ENCODE results near the gene CRYZ. TPM values are rescaled to one million over a fixed set of nuclear protein-coding genes. Genes with fewer than 3 reads are reported as not detected.
A peak's percentile ranks its signal among the peaks of the same experiment; 100 is the strongest.
"Not testable (repeated sequence)": the region's sequence is repeated elsewhere in the genome, so short reads cannot be mapped to it uniquely, and the experiment has no call there.

The CRYZ gene
- total RNA-seq, 1 experiment from 2014 or later = 57.7 TPM

GRCh38 chr1:74766579-74766978 is 33.7 kb upstream of the CRYZ start:
- H3K4me2 ChIP-seq (ENCODE audit: low read length) = no peak overlapping the region
- H3K4me3 ChIP-seq (ENCODE audit: low read length) = no peak overlapping the region
- BruUV-seq (replicated peaks) = no TSS peak
- peaks cover 13% of the 10 kb centered on the region; the same call in 1 of the 2 replicates for H3K36me3 ChIP-seq (ENCODE audit: low read depth, low read length)
- H3K9me3 ChIP-seq (ENCODE audit: low read length) = no peaks in the 10 kb centered on the region
- ATAC-seq = 0 out of 2 replicates have a peak, but pooled peaks have one; percentile 27
- no peaks in the 10 kb centered on the region for H3F3A ChIP-seq (ENCODE audit: low read length, unreplicated experiment)
- no peak overlapping the region for H3K27ac ChIP-seq (ENCODE audit: low read length)
- H3K27me3 ChIP-seq (ENCODE audit: low read length) = no peaks in the 10 kb centered on the region
- ChIA-PET POLR2A (ENCODE audit: unreplicated experiment) (no interaction called here), CTCF (no interaction called here)
- H3K4me1 ChIP-seq (ENCODE audit: insufficient read depth, low read length) = no peaks in the 10 kb centered on the region
- no peak for TF ChIP-seq EZH2 (IDR thresholded peaks at IDR 0.05; ENCODE audit: low read length, unreplicated experiment)
- no peak for TF ChIP-seq EZH2phosphoT487 (IDR thresholded peaks at IDR 0.05; ENCODE audit: borderline replicate concordance, low read length)
- no peak for TF ChIP-seq CTCF (conservative IDR thresholded peaks at IDR 0.05; ENCODE audit: low read depth, low read length)
- H2AFZ ChIP-seq (ENCODE audit: low read length) = no peak overlapping the region
- H3K79me2 ChIP-seq (ENCODE audit: low read length) = no peaks in the 10 kb centered on the region
- no peak overlapping the region for H3K9ac ChIP-seq (ENCODE audit: low read length)
- intact Hi-C loops (cut with micrococcal nuclease) = no loop called here
- no peaks in the 10 kb centered on the region for H4K20me1 ChIP-seq (ENCODE audit: low read length)
- H3K9me2 ChIP-seq (replicated peaks; ENCODE audit: low read length) = no peaks in the 10 kb centered on the region
- DNase-seq = no peak

- Histone ChIP-seq H3K36me3 (ENCODE audit: low read depth, low read length) (peaks cover 23% of the 10 kb centered on the region; the same call in 1 of the 2 replicates), H3K27ac (ENCODE audit: low read length) (no peak overlapping the region), H3K4me2 (ENCODE audit: low read length) (no peak overlapping the region), H4K20me1 (ENCODE audit: low read length) (no peaks in the 10 kb centered on the region), H3K4me1 (ENCODE audit: insufficient read depth, low read length) (no peaks in the 10 kb centered on the region), H3F3A (ENCODE audit: low read length, unreplicated experiment) (no peaks in the 10 kb centered on the region), H3K9ac (ENCODE audit: low read length) (no peak overlapping the region), H3K9me2 (replicated peaks; ENCODE audit: low read length) (no peaks in the 10 kb centered on the region), H2AFZ (ENCODE audit: low read length) (no peak overlapping the region), H3K27me3 (ENCODE audit: low read length) (no peaks in the 10 kb centered on the region), H3K79me2 (ENCODE audit: low read length) (no peaks in the 10 kb centered on the region), H3K4me3 (ENCODE audit: low read length) (no peak overlapping the region), H3K9me3 (ENCODE audit: low read length) (no peaks in the 10 kb centered on the region)
- DNase-seq (no peak), ATAC-seq (no peak)
- intact Hi-C loops (cut with micrococcal nuclease) = no loop called here
- ChIA-PET CTCF (no interaction called here), POLR2A (ENCODE audit: unreplicated experiment) (no interaction called here)
- no TSS peak for BruUV-seq (replicated peaks)
- no peak for TF ChIP-seq EZH2phosphoT487 (IDR thresholded peaks at IDR 0.05; ENCODE audit: borderline replicate concordance, low read length)
- no peak for TF ChIP-seq EZH2 (IDR thresholded peaks at IDR 0.05; ENCODE audit: low read length, unreplicated experiment)
- TF ChIP-seq CTCF (conservative IDR thresholded peaks at IDR 0.05; ENCODE audit: low read depth, low read length) = no peak
These were observed 31.0 kb upstream of the CRYZ start for GRCh38 chr1:74763807-74764206.

GRCh38 chr1:74756650-74757049 is 23.8 kb upstream of the CRYZ start:
- H3K4me3 ChIP-seq (ENCODE audit: low read length); H2AFZ ChIP-seq (ENCODE audit: low read length); DNase-seq; H3K27me3 ChIP-seq (ENCODE audit: low read length); H3K79me2 ChIP-seq (ENCODE audit: low read length); POLR2A ChIA-PET (ENCODE audit: unreplicated experiment); H3K9me3 ChIP-seq (ENCODE audit: low read length); H3K27ac ChIP-seq (ENCODE audit: low read length); intact Hi-C loops (cut with micrococcal nuclease); ATAC-seq; H4K20me1 ChIP-seq (ENCODE audit: low read length); H3K9me2 ChIP-seq (replicated peaks; ENCODE audit: low read length); H3K4me2 ChIP-seq (ENCODE audit: low read length); H3K9ac ChIP-seq (ENCODE audit: low read length); BruUV-seq (replicated peaks); H3K4me1 ChIP-seq (ENCODE audit: insufficient read depth, low read length); H3F3A ChIP-seq (ENCODE audit: low read length, unreplicated experiment); CTCF ChIA-PET: not testable (repeated sequence)
- peaks cover 63% of the 10 kb centered on the region for H3K36me3 ChIP-seq (ENCODE audit: low read depth, low read length)
